HG02870 (cell line): ENCODE data around the gene HK1.

Experiments used
- ATAC-seq: cut with Tn5 transposase; IDR thresholded peaks from one replicate; pipeline ENCODE4 v1.9.1; 2021; ENCODE audit warnings: mild to moderate bottlenecking, moderate library complexity; ENCODE audit not compliant: unreplicated experiment

HK1 gene

GRCh38 chr10:69343905-69344304, 65.6 kb downstream of the HK1 start:
- no peak for ATAC-seq

- ATAC-seq, result no peak
These were observed 66.4 kb downstream of the HK1 start for GRCh38 chr10:69344591-69345252.

DNA sequence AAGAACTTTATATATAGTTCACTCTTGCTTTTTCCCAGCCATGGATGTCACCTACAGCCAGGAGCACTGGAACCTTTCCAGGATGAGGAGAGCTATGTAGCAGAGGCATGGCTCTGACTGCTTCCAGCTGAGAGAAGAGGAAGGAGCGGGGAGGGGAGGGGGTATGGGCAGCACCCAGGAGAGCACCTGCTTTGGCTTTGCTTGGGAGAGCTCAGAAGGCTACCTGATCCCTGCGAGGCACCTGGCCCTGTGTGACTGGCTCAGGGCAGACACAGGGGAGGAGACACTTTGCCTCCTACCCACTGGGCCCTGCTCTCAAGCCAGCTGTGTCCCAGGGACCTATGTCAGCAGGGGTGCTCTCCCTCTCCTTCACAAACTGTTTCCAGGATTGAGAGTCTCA, 67.1 kb downstream of the HK1 start:
- no peak for ATAC-seq

DNA sequence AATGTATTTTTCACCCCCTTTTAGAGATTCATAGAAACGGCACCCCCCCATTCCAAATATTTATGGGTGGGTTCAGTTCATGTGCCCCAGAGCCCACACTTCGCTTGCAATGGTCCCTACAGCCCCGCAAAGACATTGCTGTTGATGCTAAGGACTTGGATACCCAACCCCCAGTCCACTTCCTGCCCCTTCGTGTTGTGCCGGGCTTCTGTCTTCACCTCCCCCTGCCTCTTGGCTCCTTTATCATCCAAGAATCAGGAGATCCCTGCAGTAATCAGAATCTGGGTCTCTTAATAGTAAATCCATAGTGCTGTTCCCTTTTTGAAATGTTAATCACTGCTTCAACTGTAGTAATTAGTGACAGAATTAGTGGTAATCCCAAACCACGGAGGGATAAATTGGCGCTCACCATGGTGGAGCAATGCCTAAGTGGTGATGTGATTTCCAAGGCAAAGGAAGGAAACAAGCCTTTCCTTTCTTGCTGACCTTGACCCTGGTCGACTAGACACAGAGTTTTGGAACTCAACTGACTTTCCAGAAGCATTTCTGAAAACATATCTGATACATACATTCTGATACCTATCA, 67.7 kb downstream of the HK1 start:
- ATAC-seq, result no peak

- ATAC-seq, result no peak
These were observed 68.5 kb downstream of the HK1 start for GRCh38 chr10:69346776-69347175.

DNA sequence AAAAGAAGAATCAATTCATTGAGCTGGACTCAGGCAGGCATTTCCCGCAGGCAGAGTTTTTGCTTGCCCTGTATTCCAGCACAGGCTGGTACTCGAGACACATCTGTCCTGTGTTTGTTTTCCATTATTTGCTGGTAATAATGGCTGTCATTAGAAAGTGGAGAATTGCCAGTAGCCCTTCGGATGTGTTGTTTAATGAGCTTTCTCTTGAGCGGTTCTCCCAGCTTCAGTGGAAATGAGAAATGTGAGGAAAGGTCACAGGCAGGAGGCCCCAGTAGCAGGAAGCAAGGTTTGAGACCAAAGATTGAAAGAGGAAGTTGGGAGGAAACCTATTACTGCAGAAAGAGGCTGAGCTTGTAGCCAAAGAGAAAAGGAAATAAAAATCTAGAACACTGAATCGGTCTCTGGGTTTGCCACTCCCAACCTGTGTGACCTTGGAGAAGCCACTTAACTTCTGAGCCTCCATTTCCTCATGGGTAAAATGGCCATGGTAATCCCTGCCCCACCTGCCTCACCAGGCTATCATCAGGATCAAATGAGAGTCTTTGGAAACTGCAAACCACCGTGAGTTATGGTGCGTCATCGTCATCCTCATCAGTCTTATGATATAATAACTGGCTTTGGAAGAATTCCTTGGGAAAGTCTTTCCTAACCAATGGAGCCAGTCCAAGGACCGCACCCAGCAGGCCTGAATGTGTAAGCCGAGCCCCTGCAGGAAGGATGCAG, 70.7 kb downstream of the HK1 start:
- ATAC-seq, result no peak

- no peak for ATAC-seq
These were observed 71.2 kb downstream of the HK1 start for GRCh38 chr10:69349542-69349888.

GRCh38 chr10:69351589-69351988, 73.3 kb downstream of the HK1 start:
- ATAC-seq, result no peak

GRCh38 chr10:69352569-69353264, 74.4 kb downstream of the HK1 start:
- ATAC-seq, result no peak

GRCh38 chr10:69353977-69354635, 75.8 kb downstream of the HK1 start:
- no peak for ATAC-seq

GRCh38 chr10:69356187-69356586, 77.9 kb downstream of the HK1 start:
- no peak for ATAC-seq

- ATAC-seq, result no peak
These were observed 80.0 kb downstream of the HK1 start for GRCh38 chr10:69358148-69358795.

GRCh38 chr10:69359148-69359547, 80.9 kb downstream of the HK1 start:
- no peak for ATAC-seq

DNA sequence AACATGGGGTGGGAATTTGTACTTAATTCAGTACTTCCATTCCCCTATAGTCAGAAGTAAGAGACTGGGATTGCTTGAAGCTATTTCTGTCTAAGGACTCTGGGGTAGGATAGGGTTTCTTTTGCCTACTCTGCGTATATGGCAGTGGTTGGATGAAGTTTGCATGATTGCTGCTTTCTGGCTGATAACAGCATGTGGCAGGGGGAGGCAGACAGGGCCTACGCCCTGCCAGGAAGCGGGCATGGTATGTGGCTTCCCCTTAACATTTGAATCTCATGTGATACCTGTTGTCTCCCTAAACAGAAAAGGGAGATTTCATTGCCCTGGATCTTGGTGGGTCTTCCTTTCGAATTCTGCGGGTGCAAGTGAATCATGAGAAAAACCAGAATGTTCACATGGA, 81.3 kb downstream of the HK1 start:
- no peak for ATAC-seq

DNA sequence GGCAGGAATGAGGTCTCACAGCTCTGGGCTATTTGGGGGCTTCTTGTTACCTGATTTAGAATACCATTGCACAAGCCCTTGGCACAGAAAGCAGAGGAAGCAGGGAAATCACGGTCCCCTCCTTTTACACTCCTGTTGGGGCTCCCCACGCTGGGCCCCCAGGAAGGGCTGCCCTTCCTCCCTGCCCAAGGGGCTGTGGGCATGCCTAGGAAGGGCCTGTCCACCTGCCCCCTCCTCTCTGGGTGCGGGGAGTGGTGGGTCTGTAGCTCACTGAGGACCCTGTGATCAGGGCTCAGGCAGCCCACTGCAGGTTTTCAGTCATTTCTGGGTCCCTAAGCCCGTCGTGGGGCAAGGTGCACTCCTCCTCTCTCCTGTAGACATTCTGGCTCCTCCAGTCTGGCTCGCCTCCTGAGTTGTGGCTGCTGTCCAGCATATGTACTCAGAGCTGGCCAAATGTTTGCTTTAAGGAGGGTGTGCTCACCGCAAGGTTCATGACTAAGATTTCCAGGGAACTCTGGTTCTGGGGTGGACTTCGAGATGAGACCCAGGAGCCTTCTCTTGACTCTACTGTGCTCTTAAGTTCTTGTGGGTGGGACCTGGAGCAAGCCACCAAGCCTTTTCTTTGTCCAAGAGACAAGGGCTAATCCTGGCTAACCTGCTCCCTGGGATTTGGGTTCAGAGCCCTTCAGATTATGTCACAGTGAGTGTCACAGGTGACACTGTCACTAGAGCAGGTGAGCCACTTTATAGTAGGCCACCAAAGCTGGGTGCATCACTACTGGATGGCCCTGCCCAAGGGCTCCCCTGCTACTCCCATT, 82.4 kb downstream of the HK1 start:
- no peak for ATAC-seq

DNA sequence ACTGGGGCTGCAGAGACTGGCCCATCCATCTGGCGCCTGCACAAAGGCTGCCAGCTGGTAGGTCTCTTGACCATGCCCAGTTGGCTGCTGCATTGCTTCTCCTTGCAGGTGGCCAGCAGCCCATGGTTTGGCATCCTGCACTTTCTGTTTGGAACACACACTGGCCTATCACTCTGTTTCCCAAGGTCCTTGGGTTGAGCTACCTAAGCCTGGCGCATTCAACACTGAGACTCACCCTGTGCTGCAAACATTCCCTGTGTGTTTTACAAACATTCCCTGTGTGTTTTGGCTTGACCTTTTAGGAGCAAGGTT, 83.0 kb downstream of the HK1 start:
- no peak for ATAC-seq

- no peak for ATAC-seq
These were observed 84.2 kb downstream of the HK1 start for GRCh38 chr10:69362471-69362954.

DNA sequence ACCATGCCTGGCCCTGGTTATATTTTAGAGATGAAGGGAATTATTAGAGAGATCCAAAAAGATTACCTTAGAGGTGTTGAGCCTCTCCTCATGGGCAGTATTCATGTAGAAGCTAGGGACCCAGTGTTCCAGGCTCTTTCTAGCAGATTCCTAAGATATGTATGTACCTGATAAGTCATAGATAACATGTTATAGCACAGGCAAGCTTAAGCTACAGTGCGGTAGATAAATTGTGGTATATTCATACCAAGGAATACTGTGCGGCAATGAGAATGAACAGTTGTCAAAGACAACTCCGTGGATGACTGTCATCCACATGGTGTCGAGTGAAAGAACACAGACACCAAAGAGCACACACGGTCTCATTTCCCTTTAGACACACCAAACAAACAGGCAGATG, 85.4 kb downstream of the HK1 start:
- ATAC-seq, result no peak

DNA sequence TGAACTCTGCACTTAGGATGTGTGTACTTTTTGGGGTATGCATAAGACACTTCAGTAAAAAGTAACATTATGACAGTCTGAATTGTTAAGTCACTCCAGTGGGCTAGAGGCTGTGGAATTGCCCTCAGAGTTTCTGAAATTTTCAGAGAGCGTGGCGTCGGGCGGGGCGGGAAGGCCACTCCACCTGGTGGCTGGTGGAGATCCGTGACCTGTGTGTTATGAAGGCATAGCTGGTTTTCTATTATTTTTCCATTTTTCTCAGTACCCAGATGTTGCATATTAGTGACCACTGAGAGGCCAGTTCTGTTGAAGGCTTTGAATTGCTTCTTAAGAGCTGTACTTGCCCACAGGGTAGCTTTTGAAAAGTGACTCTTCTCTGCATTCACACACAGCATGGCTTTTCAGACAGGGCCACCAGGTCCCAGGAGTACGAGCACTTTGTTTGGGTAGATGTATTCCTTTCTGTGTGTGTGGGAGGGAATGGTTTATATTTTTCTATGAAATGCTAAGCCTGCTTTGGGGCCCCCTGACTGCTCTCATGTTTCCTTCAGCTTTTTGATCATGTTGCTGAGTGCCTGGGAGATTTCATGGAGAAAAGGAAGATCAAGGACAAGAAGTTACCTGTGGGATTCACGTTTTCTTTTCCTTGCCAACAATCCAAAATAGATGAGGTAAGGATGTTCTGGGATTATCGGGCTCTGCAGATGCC, 86.1 kb downstream of the HK1 start:
- ATAC-seq, result no peak
